Transverse colon (tissue), 4 donors: ENCODE measurements around the gene PLXNA2. TPM values are rescaled to one million over a fixed set of nuclear protein-coding genes. Genes with fewer than 3 reads are reported as not detected.

Experiments
- DNase-seq: peaks from one replicate; pipeline ENCODE4 v3.0.0-alpha.2; 2019
- H3K27ac ChIP-seq, 4 donors: fragments of 200-600 bp; sonication (generic); 2 replicates each; pipeline ENCODE4 v1.5.1; 2016 to 2018; ENCODE audit warnings: inconsistent platforms in 4 of 4
- H3K27me3 ChIP-seq: fragments of 200-600 bp; sonication (generic); 2 replicates; pipeline ENCODE4 v1.5.1; 2017; ENCODE audit warnings: inconsistent platforms
- H3K36me3 ChIP-seq, 4 donors: fragments of 200-600 bp; sonication (generic); 2 replicates each; pipeline ENCODE4 v1.5.1; 2017 to 2019; ENCODE audit warnings: inconsistent platforms in 4 of 4
- H3K4me1 ChIP-seq, 4 donors: fragments of 200-600 bp; sonication (generic); 2 replicates each; pipeline ENCODE4 v1.5.1; 2017 to 2020; ENCODE audit warnings: inconsistent platforms in 4 of 4
- H3K4me3 ChIP-seq, 4 donors: fragments of 200-600 bp; sonication (generic); 1 replicate in 1 of 4; 2 replicates in 3 of 4; pipeline versions ENCODE4 v1.5.1 to v1.6.1; 2017 to 2019; ENCODE audit warnings: inconsistent platforms in 4 of 4
- H3K9me3 ChIP-seq, 2 donors: fragments of 200-600 bp; sonication (generic); 2 replicates each; pipeline ENCODE4 v1.5.1; 2017 to 2019; ENCODE audit warnings: inconsistent platforms in 2 of 2
- CTCF ChIP-seq, 5 experiments: fragments of 200-600 bp in 3 of 5; fragments of 450-650 bp in 2 of 5; sonication (generic) in 3 of 5; IDR thresholded peaks; 1 replicate in 2 of 5; 2 replicates in 3 of 5; pipeline ENCODE4 v1.5.1; 2016 to 2017; ENCODE audit warnings: antibody characterized with exemption in 5 of 5, inconsistent platforms in 3 of 5, mild to moderate bottlenecking in 2 of 5, moderate library complexity in 1 of 5
- EP300 ChIP-seq: sonication (generic); formaldehyde crosslinking; IDR thresholded peaks from one replicate; pipeline ENCODE4 v1.6.1; 2017; ENCODE audit warnings: antibody characterized with exemption, low read depth
- POLR2A ChIP-seq: fragments of 450-650 bp; IDR thresholded peaks from one replicate; pipeline ENCODE4 v1.6.1; 2016; ENCODE audit warnings: antibody characterized with exemption, mild to moderate bottlenecking, moderate library complexity
- POLR2AphosphoS5 ChIP-seq, 3 donors: sonication (generic); formaldehyde crosslinking; IDR thresholded peaks; one replicate each; pipeline ENCODE4 v1.6.1; 2016; ENCODE audit warnings: antibody characterized with exemption in 3 of 3
- WGBS, 2 donors: methylation state at CpG; one replicate each; pipeline ENCODE4 v1.1.5; 2018; ENCODE audit warnings: low coverage in 1 of 2; 5-methylcytosine and 5-hydroxymethylcytosine counted together
- in situ Hi-C, 4 donors: fragments of 200-750 bp; cut with MboI; loops; one replicate each; pipeline versions ENCODE4 v1.15.0 to v1.15.1; 2017; ENCODE audit warnings: low sequenced_read_pairs in 3 of 4, low pct_ligation_motif_present in 1 of 4, low pct_unique_long_range_greater_than_20kb in 1 of 4
- intact Hi-C: fragments of 100-400 bp; cut with DNase I; formaldehyde crosslinking; loops from one replicate; pipeline ENCODE4 v1.15.1; 2023; ENCODE audit warnings: low total_unique reads
- total RNA-seq, 4 donors: library from RNA; depleted of rRNA; stranded (reverse); fragments of >200 nt; gene quantifications; one replicate each; pipeline ENCODE4 v1.1.0, GENCODE V29; 2016

The PLXNA2 gene
- total RNA-seq, 4 donors from 2014 or later: 77.4 to 140 (median 85.5) TPM

GRCh38 chr1:208071435-208072031, 172.7 kb downstream of the PLXNA2 start:
- Histone ChIP-seq H3K9me3 (no peaks in the 10 kb centered on the region), H3K4me3 (no peak overlapping the region), H3K27me3 (no peaks in the 10 kb centered on the region), H3K36me3 (no peaks in the 10 kb centered on the region), H3K4me1 (no peaks in the 10 kb centered on the region), H3K27ac (no peak overlapping the region)
- WGBS, 2 donors: 71 to 96% methylated on average over 1 to 7 of the region's 7 CpGs
- no peak for DNase-seq
- intact Hi-C loops: no loop called here
- in situ Hi-C loops: no loop called here
- TF ChIP-seq POLR2A: no peak
- TF ChIP-seq POLR2AphosphoS5 (IDR thresholded peaks at IDR 0.05): no peak
- no peak for TF ChIP-seq CTCF (IDR thresholded peaks at IDR 0.05)
- no peak for TF ChIP-seq EP300

- H3K4me1 ChIP-seq: no peaks in the 10 kb centered on the region
- no peaks in the 10 kb centered on the region for H3K27me3 ChIP-seq
- no peak for DNase-seq
- no peak overlapping the region for H3K4me3 ChIP-seq
- no peaks in the 10 kb centered on the region for H3K36me3 ChIP-seq
- no peaks in the 10 kb centered on the region for H3K9me3 ChIP-seq
- WGBS, 2 donors: 91 to 100% methylated on average over 2 to 4 of the region's 4 CpGs
- intact Hi-C loops (no loop called here), in situ Hi-C loops (no loop called here)
- no peak overlapping the region for H3K27ac ChIP-seq
- TF ChIP-seq EP300 (no peak), POLR2A (no peak), CTCF (IDR thresholded peaks at IDR 0.05) (no peak), POLR2AphosphoS5 (IDR thresholded peaks at IDR 0.05) (no peak)
Observed at GRCh38 chr1:208069908-208070307, 174.3 kb downstream of the PLXNA2 start.

- no peak for DNase-seq
- no peak overlapping the region for H3K4me3 ChIP-seq
- in situ Hi-C loops: no loop called here
- 78% methylated on average over 8 of the region's 8 CpGs; no CpG with 5 or more reads in 1 of the 2 donors for WGBS, 2 donors
- TF ChIP-seq CTCF (IDR thresholded peaks at IDR 0.05) (no peak), POLR2AphosphoS5 (IDR thresholded peaks at IDR 0.05) (no peak), POLR2A (no peak), EP300 (no peak)
- intact Hi-C loops: no loop called here
- no peaks in the 10 kb centered on the region for H3K27me3 ChIP-seq
- no peaks in the 10 kb centered on the region for H3K4me1 ChIP-seq
- H3K27ac ChIP-seq: no peak overlapping the region
- no peaks in the 10 kb centered on the region for H3K9me3 ChIP-seq
- no peaks in the 10 kb centered on the region for H3K36me3 ChIP-seq
Observed at GRCh38 chr1:208069317-208069716, 174.9 kb downstream of the PLXNA2 start.

- no peak overlapping the region for H3K4me3 ChIP-seq
- in situ Hi-C loops (no loop called here), intact Hi-C loops (no loop called here)
- DNase-seq: no peak
- no peaks in the 10 kb centered on the region for H3K27me3 ChIP-seq
- WGBS, 2 donors: 59 to 66% methylated on average over 2 to 3 of the region's 3 CpGs
- TF ChIP-seq POLR2A: no peak
- no peak for TF ChIP-seq EP300
- no peak for TF ChIP-seq POLR2AphosphoS5 (IDR thresholded peaks at IDR 0.05)
- no peak for TF ChIP-seq CTCF (IDR thresholded peaks at IDR 0.05)
- H3K4me1 ChIP-seq: no peaks in the 10 kb centered on the region
- no peaks in the 10 kb centered on the region for H3K9me3 ChIP-seq
- H3K36me3 ChIP-seq: no peaks in the 10 kb centered on the region
- H3K27ac ChIP-seq: no peak overlapping the region
Observed at GRCh38 chr1:208068908-208069307, 175.3 kb downstream of the PLXNA2 start.
